ENCODE measurements around the gene PCDH1.

DNA sequence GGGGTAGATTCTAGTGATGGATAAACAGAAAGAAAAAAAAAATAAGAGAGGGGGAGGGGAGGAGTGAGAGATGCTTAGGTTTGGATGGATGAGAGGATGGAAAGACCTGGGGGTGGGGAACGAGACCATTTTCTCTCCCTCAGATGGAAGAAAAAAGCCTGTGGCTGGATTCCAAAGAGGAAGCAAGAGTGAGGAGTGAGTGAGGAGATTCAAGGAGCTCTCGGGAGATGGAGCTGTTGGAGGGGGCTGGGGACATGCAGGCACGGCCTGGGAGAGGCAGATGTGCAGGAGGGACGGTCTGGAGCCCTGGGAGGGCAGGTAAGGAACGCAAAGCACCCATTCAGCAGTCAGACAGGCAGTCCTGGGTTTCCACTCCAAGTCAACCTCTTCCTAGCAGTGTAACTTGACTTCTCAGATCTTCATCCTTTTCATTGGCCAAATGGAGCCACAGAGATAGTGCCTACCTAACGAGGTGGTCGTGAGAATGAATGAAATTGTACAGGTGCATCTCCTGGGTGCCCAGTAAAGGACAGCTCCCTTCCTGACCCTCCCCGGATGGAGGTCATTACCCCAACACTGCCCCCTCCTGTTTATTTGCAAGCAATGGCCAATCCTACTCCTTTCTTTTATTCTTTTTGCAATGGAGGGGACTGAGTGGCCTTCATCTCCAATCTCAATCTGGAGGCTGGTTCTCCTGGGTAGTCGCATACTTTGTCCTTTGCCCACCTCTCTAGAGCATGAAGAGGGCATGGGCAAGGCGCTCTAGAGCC is 52.2 kb downstream of the PCDH1 start:
- TF ChIP-seq EZH2phosphoT487 (IDR thresholded peaks at IDR 0.05; ENCODE audit: low read depth) (no peak), CTCF (IDR thresholded peaks at IDR 0.05; ENCODE audit: low read depth, low read length) (peak; percentile 57)

Data from OCI-LY3 (cell line).